Adipocyte (in vitro differentiated cells): ENCODE measurements around the gene CD19.
"Not testable (repeated sequence)": the region's sequence is repeated elsewhere in the genome, so short reads cannot be mapped to it uniquely, and the experiment has no call there.

Source experiments
- DNase-seq: peaks from one replicate; pipeline ENCODE4 v3.0.0-alpha.2; 2015; ENCODE audit warnings: low read depth
- H3K27me3 ChIP-seq: replicated peaks from 2 replicates; pipeline ENCODE4 v1.7.0; 2013; ENCODE audit warnings: mild to moderate bottlenecking, low read length, moderate library complexity; ENCODE audit not compliant: control insufficient read depth, insufficient read depth
- H3K36me3 ChIP-seq: 2 replicates; pipeline ENCODE4 v1.7.0; 2013; ENCODE audit warnings: low read length, mild to moderate bottlenecking, moderate library complexity; ENCODE audit not compliant: control insufficient read depth, insufficient read depth, severe bottlenecking
- H3K4me1 ChIP-seq: 2 replicates; pipeline ENCODE4 v1.7.0; 2013; ENCODE audit warnings: mild to moderate bottlenecking, low read length, moderate library complexity; ENCODE audit not compliant: control insufficient read depth, insufficient read depth
- H3K4me3 ChIP-seq: 2 replicates; pipeline ENCODE4 v1.7.0; 2013; ENCODE audit warnings: mild to moderate bottlenecking, low read length, moderate library complexity
- H3K9ac ChIP-seq: 2 replicates; pipeline ENCODE4 v1.7.0; 2013; ENCODE audit warnings: mild to moderate bottlenecking, low read length, moderate library complexity
- H3K9me3 ChIP-seq: 2 replicates; pipeline ENCODE4 v1.7.0; 2013; ENCODE audit warnings: mild to moderate bottlenecking, low read length, moderate library complexity; ENCODE audit not compliant: control insufficient read depth

The CD19 gene

DNA sequence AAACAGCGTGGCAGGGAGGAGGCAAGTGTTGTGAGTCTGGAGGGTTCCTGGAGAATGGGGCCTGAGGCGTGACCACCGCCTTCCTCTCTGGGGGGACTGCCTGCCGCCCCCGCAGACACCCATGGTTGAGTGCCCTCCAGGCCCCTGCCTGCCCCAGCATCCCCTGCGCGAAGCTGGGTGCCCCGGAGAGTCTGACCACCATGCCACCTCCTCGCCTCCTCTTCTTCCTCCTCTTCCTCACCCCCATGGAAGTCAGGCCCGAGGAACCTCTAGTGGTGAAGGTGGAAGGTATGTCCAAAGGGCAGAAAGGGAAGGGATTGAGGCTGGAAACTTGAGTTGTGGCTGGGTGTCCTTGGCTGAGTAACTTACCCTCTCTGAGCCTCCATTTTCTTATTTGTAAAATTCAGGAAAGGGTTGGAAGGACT is at the start of gene CD19:
Gene CD19 (plus strand): TSS at position 171 of the 425 bp plus-strand sequence. CDS start 30 bp downstream, at position 201.
- no peaks in the 10 kb centered on the region for H3K36me3 ChIP-seq

DNA sequence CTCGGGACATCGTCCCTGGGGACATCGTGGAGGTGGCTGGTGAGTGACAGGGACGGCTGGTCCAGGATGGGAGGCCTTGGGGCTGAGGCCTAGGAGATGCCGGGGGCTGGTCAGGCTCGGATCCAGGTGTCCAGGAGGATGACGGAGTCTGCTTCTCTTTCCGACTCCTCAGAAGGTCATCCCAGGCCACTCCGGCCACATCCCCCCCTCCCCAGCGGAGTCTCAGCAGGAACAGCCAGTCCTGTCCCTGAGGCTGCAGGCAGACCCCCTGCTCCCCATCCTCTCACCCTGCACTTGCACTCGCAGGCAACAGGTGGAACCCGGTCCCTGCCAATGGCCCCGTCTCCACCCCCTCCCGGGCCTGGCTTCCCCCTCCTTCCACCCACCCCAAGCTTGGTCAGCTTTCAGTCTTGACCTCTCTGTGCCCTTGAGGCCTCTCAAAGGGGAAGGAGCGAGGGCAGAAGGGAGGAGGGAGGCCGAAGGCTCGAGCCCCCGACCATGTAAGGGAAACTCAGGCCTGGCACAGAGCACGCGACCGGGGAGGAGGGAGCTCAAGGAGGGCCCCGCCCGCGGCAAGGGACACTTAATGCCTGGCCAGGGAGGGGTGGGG is 49.1 kb upstream of the CD19 start:
- Histone ChIP-seq H3K9ac (no peak overlapping the region), H3K36me3 (no peaks in the 10 kb centered on the region), H3K9me3 (no peaks in the 10 kb centered on the region), H3K4me3 (no peak overlapping the region), H3K27me3 (peaks cover 9% of the 10 kb centered on the region), H3K4me1 (peaks cover 5% of the 10 kb centered on the region)
- no peak for DNase-seq

More for the DNA sequence above, at the start of gene CD19:
- no peak within 1 kb of the TSS for H3K4me3 ChIP-seq
- H3K27me3 ChIP-seq, result peaks cover 7% of the 10 kb centered on the region
- no peaks in the 10 kb centered on the region for H3K4me1 ChIP-seq
- H3K9me3 ChIP-seq, result no peaks in the 10 kb centered on the region
- DNase-seq, result no peak
- H3K9ac ChIP-seq, result no peak within 1 kb of the TSS

DNA sequence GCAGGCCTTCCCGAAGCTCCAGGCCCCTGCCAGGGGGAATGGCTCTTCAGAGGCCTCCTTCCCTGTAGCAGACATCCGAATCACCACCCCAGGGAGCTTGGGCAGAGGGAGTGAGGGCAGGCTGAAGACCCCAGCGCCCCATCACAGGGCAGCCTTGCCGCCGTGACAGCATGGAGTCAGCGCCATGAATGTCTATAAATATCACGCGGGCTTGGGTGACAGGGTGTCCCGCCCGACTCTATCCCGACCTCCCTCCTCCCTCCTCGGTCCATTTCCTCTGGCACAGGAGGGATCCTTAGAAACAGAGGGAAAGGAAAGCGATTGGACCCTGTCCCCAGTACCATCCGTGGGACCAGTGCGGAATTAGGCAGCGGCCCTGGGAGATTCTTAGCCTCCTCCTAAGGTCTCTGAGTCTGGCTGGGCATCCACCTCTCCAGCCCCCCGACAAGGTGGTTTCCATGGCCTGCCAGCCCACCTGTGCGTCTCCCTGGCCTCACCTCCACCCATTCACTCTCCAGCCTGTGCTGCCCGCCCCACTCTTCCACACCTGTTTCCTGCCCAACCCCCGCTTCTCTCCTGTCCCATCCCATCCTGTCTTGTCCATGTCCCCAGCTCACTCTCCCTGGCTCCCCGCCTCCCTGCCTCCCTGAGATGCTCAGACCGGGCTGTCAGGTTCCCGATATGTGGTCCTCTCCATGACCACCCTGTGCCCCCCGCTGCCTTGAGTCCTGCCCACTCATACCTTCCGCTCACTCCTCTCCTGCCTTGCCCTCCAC is 48.4 kb upstream of the CD19 start:
- H3K36me3 ChIP-seq, result no peaks in the 10 kb centered on the region
- no peak overlapping the region for H3K9ac ChIP-seq
- H3K27me3 ChIP-seq, result peaks cover 9% of the 10 kb centered on the region
- H3K4me1 ChIP-seq, result peaks cover 5% of the 10 kb centered on the region
- no peaks in the 10 kb centered on the region for H3K9me3 ChIP-seq
- DNase-seq, result no peak
- no peak overlapping the region for H3K4me3 ChIP-seq

DNA sequence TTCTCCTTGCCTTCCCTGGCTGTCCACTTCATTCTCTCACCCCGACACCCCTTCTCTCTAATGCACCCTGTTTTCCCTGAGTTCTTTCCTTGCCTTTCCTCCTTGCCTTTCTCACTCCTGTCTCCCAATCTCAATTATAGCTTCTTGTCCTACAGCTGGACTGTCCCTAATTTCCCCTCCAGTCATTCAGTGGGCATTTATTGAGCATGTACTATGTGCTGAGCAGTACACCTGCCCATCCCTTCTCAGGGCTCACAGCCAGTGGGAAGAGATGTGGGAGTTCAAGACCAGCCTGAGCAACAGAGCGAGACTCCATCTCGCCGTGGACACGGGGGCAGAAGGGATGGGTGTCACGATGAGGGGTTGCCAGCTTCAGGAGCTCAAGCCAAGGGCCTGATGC is 47.7 kb upstream of the CD19 start:
- H3K4me1 ChIP-seq, result peaks cover 5% of the 10 kb centered on the region
- no peaks in the 10 kb centered on the region for H3K9me3 ChIP-seq
- no peak overlapping the region for H3K4me3 ChIP-seq
- DNase-seq, result no peak
- peaks cover 9% of the 10 kb centered on the region for H3K27me3 ChIP-seq
- H3K36me3 ChIP-seq, result no peaks in the 10 kb centered on the region
- H3K9ac ChIP-seq, result no peak overlapping the region

DNA sequence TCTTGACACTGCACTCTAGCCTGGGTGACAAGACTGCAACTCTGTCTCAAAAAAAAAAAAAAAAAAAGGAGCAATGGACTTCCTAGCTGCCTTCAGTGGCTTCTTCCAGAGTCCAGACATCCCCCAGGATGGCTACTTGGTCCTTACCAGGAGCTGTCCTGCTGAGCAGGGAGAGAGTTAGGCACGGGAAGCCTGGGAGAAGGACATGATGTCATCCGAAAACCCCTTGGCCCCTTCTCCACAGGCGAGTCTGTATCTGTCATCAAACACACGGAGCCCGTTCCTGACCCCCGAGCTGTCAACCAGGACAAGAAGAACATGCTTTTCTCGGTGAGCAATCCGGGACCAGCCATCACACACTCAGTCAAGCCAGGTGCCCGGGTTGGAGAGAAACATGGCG is 44.8 kb upstream of the CD19 start:
- Histone ChIP-seq H3K9me3 (no peaks in the 10 kb centered on the region), H3K9ac (no peak overlapping the region), H3K4me3 (no peak overlapping the region), H3K36me3 (no peaks in the 10 kb centered on the region), H3K4me1 (no peaks in the 10 kb centered on the region), H3K27me3 (peaks cover 4% of the 10 kb centered on the region)
- DNase-seq, result no peak

DNA sequence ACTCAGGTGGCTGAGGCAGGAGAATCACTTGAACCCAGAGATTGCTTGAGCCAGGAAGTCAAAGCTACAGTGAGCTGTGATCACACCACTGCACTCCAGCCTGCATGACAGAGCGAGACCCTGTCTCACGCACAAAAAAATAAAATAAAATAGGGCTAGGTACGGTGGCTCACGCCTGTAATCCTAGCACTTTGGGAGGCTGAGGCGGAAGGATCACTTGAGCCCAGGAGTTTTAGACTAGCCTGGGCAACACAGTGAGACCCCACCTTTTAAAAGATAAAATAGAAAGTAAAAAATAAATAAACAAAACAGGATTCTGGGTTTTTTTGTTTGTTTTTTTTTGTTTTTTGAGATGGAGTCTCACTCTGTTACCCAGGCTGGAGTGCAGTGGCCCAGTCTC is 41.4 kb upstream of the CD19 start:
- H3K9ac ChIP-seq, H3K9me3 ChIP-seq, H3K36me3 ChIP-seq, DNase-seq, H3K4me1 ChIP-seq, H3K4me3 ChIP-seq, H3K27me3 ChIP-seq: not testable (repeated sequence)

DNA sequence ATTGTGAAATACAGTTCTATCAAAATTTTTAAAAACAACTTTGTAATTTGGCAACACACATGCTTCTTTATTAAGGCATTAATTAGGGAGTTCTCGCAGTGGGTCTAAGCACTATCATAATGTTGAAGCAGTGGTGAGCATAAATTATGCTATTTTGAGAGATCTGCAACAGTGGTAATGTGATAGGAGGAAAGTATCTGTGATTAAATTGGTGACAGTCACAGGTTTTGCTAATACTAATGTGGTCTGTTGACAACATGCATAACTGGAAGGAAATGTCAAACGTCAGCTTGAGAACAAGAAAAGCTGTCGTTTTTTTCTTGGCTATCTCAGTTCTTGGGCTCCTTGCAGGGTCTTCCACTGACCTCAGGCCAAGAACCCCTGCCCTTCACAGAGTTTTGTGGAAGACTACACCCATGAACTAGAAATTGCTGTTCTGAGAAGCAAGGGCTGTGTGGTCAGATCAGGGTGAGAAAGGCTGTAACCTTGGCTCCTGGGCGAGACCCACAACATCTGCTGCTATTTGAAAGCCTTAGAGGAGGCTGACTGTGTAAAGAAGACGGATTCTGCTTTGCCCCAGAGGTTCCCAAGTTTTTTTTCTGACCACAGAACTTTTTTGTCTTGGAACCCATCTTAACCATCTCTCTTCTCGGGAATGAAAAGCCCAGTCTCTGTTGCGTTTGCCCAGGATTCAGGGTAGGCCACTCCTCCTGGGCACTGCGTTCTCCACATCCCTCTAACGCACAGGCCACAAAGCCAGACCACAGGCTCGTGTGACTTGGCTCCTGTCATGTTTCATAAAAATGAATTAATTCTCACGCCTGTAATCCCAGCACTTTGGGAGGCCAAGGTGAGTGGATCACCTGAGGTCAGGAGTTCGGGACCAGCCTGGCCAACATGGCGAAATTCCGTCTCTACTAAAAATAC is 39.5 kb upstream of the CD19 start:
- Histone ChIP-seq H3K9me3 (no peaks in the 10 kb centered on the region), H3K27me3 (no peaks in the 10 kb centered on the region), H3K4me3 (no peak overlapping the region), H3K36me3 (no peaks in the 10 kb centered on the region), H3K4me1 (no peaks in the 10 kb centered on the region), H3K9ac (no peak overlapping the region)
- no peak for DNase-seq

DNA sequence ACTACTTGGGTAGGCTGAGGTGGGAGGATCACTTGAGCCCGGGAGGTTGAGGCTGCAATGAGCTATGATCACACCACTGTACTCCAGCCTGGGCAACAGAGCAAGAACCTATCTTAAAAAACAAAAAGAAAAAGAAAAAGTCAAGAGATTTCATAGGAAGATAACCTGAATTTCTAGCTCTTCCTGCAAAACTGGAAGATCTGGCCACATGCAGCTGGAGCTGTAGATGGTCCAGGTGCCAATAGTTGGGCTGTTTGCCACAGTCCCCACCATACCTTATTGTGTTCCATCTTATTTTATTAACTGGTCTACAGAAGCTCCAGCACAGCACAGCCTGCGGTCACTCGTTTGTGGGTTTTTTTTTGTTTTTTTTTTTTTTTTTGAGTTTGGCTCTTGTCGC is 38.5 kb upstream of the CD19 start:
- no peak for DNase-seq
- Histone ChIP-seq H3K36me3 (no peaks in the 10 kb centered on the region), H3K9me3 (no peaks in the 10 kb centered on the region), H3K4me1 (no peaks in the 10 kb centered on the region), H3K27me3 (no peaks in the 10 kb centered on the region), H3K4me3 (no peak overlapping the region), H3K9ac (no peak overlapping the region)

DNA sequence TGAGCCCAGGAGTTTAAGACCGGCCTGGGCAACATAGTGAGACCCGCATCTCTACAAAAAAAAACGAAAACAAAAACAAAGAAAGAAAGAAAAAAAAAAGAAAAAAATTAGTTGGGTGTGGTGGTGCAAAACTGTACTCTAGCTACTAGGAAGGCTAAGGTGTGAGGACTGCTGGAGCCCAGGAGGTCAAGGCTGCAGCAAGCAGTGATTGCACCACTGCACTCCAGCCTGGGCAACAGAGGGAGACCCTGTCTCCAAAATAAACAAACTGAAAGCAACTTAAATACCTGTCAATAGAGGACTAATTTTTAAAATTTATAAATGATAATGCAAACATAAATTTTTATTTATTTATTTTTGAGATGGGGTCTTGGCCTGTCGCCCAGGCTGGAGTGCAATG is 36.2 kb upstream of the CD19 start:
- H3K4me3 ChIP-seq, result no peak overlapping the region
- no peaks in the 10 kb centered on the region for H3K9me3 ChIP-seq
- H3K27me3 ChIP-seq, result no peaks in the 10 kb centered on the region
- H3K36me3 ChIP-seq, result no peaks in the 10 kb centered on the region
- H3K9ac ChIP-seq, result no peak overlapping the region
- H3K4me1 ChIP-seq, result no peaks in the 10 kb centered on the region
- no peak for DNase-seq

DNA sequence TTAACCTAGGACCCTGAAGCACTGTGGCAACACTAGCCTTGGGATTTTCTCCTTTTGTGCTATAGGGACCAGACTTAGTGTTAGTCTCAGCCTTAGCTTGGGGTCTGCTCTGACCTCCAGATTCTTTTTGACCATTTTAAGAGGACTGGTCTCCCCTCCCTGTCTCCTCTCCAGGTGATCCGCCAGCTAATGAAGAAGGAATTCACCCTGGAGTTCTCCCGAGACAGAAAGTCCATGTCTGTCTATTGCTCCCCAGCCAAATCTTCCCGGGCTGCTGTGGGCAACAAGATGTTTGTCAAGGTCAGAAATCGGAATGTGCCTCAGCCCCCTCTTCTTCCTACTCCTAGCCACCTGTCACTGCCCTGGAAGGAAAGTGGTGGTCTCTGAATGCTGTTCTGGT is 33.9 kb upstream of the CD19 start:
- no peak for DNase-seq
- Histone ChIP-seq H3K36me3 (no peaks in the 10 kb centered on the region), H3K27me3 (no peaks in the 10 kb centered on the region), H3K4me1 (no peaks in the 10 kb centered on the region), H3K9ac (no peak overlapping the region), H3K9me3 (no peaks in the 10 kb centered on the region), H3K4me3 (no peak overlapping the region)

DNA sequence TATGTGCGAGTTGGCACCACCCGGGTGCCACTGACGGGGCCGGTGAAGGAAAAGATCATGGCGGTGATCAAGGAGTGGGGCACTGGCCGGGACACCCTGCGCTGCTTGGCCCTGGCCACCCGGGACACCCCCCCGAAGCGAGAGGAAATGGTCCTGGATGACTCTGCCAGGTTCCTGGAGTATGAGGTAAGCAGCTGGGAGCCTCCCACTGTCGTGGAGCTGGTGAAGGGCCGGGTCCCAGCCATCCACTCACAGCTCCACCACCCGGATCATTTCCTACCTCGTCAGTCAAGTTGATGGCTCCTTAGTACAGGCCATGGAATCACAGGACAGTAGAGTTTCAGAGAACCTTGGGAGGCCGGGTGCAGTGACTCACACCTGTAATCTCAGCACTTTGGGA is 33.5 kb upstream of the CD19 start:
- Histone ChIP-seq H3K36me3 (no peaks in the 10 kb centered on the region), H3K9me3 (no peaks in the 10 kb centered on the region), H3K4me1 (no peaks in the 10 kb centered on the region), H3K27me3 (no peaks in the 10 kb centered on the region), H3K9ac (no peak overlapping the region), H3K4me3 (no peak overlapping the region)
- DNase-seq, result no peak
